Hematopoietic multipotent progenitor cell (in vitro differentiated cells): ENCODE results near the gene PARD3B. TPM values are rescaled to one million over a fixed set of nuclear protein-coding genes. Genes with fewer than 3 reads are reported as not detected.
"Not testable (repeated sequence)": the region's sequence is repeated elsewhere in the genome, so short reads cannot be mapped to it uniquely, and the experiment has no call there.

ENCODE experiments used
- DNase-seq, 3 donors: peaks; one replicate each; pipeline ENCODE4 v3.0.0-alpha.2; 2011 to 2015; ENCODE audit warnings: low read depth in 2 of 3, low spot score in 2 of 3
- total RNA-seq: library from RNA; depleted of rRNA; stranded (reverse); fragments of >200 nt; gene quantifications from one replicate; pipeline ENCODE4 v1.2.3, GENCODE V29; 2012

Gene PARD3B
- total RNA-seq, 1 donor = 2.7 TPM

- DNase-seq = no peak
Measured at GRCh38 chr2:205473791-205474190, 928.5 kb downstream of the PARD3B start.

DNA sequence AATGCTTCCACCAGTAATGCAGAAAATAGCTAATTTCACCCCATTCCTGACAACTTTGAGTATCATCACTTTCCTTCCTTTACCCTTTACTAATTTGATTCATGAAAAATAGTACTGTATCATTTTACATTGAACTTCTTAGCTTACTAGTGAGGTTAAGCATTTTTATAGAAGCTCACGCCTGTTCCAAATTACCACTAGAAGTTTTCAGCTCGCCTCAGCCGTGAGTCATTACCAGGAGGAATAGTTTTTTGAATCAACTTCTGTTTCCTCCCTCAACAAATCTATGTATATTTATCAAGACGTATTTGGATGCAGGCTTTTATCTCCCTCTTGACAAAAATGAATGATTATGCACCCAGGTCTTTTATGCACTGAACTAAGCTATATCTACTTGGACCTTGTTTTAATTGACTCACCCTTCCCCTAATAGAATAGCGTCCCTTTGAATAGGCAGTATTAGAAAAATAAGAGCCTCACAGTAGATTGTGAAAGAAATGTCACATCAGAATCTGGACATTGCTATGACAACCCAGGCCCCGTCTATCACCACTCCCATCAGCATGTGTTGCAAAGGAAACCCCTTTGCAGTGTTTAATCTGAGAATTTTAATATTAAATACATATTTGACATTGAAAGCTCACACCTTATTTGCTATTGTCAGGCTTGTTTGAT, 929.6 kb downstream of the PARD3B start:
- no peak for DNase-seq

GRCh38 chr2:205475416-205475768, 930.1 kb downstream of the PARD3B start:
- no peak for DNase-seq

GRCh38 chr2:205477016-205477705, 931.9 kb downstream of the PARD3B start:
- no peak for DNase-seq

- no peak for DNase-seq
Measured at GRCh38 chr2:205481861-205482260, 936.6 kb downstream of the PARD3B start.

- no peak for DNase-seq
Measured at GRCh38 chr2:205482399-205483081, 937.3 kb downstream of the PARD3B start.

DNA sequence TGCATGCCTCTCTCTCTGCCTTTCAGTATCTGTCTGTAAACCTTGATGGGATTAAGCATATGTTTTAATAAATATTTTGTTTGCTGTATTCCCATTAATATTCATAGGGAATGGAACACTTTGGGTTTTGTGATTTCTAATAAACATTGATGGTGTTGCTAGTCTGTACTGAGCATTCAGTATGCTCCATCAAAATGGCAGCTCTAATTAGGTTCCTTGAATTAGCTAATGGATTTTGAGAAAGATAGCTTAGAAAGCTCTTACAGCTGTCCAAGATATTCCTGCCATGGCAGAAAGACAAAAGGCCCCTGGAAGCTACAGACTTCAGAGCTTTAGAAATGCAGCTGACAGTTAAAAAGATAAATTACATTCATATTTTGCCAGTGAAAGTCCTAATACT, 937.8 kb downstream of the PARD3B start:
- DNase-seq = no peak

DNA sequence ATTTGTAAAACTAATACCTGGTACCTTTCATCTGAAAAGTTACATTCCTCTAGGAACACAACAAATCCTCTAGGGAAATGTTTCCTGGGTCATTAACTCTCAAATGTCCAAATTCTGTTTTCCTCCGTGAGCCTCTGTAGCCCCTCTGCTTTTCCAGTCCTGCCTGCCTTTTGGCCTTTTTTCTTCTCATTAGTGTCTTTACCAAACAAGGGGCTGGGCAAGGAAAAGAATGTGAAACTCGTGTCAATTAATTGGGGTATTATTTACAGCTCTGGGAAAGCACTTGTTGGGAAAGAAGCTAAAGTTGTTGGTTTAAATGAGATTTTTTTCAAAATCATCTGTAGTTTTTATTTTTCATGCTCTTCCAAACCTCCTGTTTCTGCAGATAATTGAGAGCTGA, 938.9 kb downstream of the PARD3B start:
- no peak for DNase-seq

- no peak for DNase-seq
Measured at GRCh38 chr2:205484764-205485163, 939.5 kb downstream of the PARD3B start.

GRCh38 chr2:205493528-205493927, 948.3 kb downstream of the PARD3B start:
- DNase-seq = not testable (repeated sequence)

DNA sequence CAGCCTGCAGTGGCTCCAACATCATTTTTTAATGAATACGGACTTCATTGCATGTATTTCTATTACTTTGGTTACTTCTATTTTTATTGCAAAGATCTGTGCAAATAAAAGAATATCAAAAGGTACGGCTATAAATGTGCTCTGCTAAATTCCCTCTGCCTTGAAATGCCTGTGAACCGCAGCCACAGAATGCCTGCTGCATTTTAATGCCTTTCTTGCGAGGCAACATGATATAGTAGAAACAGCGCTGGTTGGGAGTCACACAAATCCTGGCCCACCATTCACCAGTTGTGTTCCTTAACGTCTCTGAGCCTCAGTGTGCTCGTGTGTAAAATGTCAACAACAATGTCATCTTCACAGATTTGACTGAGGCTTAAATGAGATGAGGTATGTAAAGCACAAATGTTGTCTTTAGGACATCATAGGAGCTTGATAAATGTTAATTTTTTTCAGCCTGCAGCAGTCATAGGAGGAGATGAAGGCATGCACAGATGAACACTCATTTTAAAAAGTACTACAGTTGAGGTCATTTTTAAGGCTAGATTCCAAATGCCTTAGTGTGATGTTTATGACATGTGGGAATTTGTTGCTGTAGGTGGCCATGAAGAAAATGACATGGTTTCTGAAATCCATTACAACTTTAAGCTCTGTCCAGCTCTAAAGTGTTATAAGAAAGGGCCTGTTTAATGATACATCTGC, 949.4 kb downstream of the PARD3B start:
- no peak for DNase-seq

DNA sequence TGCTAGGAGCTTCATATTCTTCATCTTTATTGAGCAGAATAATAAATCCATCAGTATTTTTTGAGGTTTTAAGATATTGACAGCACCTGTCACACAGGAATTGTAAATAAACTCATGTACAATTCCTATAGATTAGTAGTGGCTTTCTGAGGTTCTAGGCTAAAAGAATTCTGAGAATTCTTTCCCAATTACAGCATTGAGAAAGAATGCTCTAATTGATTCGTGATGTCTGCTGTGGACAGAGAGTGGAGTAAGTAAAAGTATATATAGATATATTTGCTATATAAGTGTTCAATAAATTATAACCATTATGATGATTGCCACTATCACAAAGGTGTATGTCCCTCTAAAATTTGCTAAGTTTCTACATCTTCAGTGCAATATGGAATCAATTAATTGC, 950.5 kb downstream of the PARD3B start:
- DNase-seq = no peak

DNA sequence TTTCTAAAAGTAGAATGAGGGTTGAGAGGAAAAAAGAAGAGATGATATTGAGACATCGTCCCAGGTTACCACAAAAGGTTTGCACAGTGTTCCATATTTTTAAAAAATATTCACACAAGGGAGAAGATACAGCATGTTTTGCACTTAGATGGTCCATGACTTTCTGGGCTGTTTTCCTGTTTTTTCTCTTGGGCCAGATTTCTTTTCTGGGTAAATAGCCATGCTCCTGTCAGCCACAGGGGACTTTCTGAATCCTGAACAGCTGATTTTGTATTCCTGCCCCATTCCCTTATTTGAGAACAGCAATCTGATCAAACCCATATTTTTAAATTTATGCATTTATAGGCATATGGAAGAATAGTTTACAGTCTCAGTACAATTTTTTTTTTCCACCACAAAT, 951.1 kb downstream of the PARD3B start:
- no peak for DNase-seq

GRCh38 chr2:205496772-205497171, 951.5 kb downstream of the PARD3B start:
- no peak for DNase-seq

- DNase-seq = no peak
Measured at GRCh38 chr2:205499006-205499405, 953.7 kb downstream of the PARD3B start.

- DNase-seq = peak in 2 of 3 donors; percentile 0 to 36
Measured at GRCh38 chr2:205500065-205500464, 954.8 kb downstream of the PARD3B start.

DNA sequence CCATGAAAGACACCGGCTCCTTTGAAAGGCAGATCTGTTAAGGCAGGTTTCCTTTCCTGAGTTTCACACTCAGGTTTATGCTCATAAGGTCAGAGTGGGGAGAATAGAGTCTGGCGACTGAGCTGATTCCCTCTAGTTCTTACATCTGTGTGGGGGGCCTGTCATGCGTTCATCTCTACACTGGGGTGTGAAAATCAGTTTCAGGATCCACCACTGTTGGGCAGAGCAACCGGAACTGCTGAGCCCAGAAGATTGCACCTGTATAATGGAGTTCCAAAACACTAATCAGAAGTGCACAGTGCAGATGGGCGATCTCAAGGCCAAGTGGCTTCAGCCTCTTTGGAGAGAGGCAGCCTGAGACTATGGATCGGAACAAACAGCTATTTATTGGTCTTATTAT, 955.7 kb downstream of the PARD3B start:
- DNase-seq = no peak

- no peak for DNase-seq
Measured at GRCh38 chr2:205501826-205502225, 956.6 kb downstream of the PARD3B start.

DNA sequence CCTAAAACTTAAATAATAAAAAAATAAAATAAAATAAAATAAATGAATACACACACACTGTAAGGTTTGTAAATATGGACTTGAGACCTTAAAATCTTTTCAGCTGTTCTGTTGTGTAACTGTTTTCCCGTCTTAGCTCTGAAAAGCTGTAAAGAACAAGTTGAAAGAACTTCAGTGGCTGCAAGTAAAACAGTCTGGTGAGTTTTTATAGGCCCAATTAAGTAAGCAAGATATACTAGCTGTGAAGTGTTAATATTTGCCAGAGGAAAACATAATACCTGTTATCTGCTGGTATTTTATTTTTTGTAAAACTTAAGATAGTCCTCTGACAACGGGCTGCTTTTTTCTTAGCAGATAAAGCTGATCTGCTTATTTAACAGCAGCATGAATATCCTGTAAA, 960.1 kb downstream of the PARD3B start:
- DNase-seq = no peak

DNA sequence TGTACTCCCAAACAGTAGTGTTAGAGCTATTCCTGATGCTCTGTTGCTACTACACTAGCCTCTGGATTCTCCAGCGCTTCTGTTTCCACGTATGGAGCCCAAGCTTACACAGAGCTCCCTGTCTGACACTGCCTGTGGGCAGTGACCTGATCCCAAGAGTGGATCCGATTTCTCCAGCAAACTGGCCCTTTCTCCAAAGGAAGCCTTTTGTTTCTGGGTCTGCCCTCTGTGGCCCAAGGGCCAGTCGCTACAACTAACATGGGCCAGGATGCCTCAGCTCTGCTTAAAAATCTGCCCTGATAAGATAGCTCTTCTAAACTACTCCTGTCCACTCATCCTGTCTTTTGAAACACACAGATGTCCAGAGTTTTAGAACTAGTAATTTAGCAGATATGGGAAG, 964.4 kb downstream of the PARD3B start:
- DNase-seq = no peak

GRCh38 chr2:205510345-205510744, 965.1 kb downstream of the PARD3B start:
- DNase-seq = no peak
